Endothelial cell of umbilical vein (primary cell): ENCODE measurements around the gene ERBB4. TPM values are rescaled to one million over a fixed set of nuclear protein-coding genes. Genes with fewer than 3 reads are reported as not detected.

ENCODE experiments used
- BruUV-seq: library from RNA; stranded (reverse); fragments of 400-500 nt; replicated peaks from 2 replicates; lab custom pipeline; 2021; lab: Mats Ljungman, UMichigan
- CTCF ChIA-PET: fragments of 300-600, 350-600 bp; sonication (Branson Sonifier 250); formaldehyde crosslinking; loops from one replicate; lab custom pipeline; 2021; ENCODE audit warnings: antibody characterized with exemption, inconsistent platforms; lab: Charles Lee
- POLR2A ChIA-PET: fragments of 300-600, 350-600 bp; sonication (Branson Sonifier 250); formaldehyde crosslinking; loops from one replicate; lab custom pipeline; 2021; ENCODE audit warnings: antibody characterized with exemption, inconsistent platforms; lab: Charles Lee
- DNase-seq: peaks from one replicate; pipeline ENCODE4 v3.0.0-alpha.2; 2011; ENCODE audit warnings: low read depth, low spot score
- FAIRE-seq: peaks from 2 replicates; lab custom pipeline; 2011; peaks lifted over from hg19 to GRCh38; lab: Jason Lieb, UNC
- H2AFZ ChIP-seq: 2 replicates; pipeline ENCODE4 v1.6.0; 2012; ENCODE audit warnings: low read depth, low read length, control low read depth, inconsistent platforms
- H3K27ac ChIP-seq: 2 replicates; pipeline ENCODE4 v1.5.1; 2011; ENCODE audit warnings: low read depth, mild to moderate bottlenecking, control low read depth, low read length, moderate library complexity; ENCODE audit not compliant: insufficient read depth
- H3K27me3 ChIP-seq, 2 experiments: 2 replicates each; pipeline versions ENCODE4 v1.6.0 to v1.6.1; 2011; ENCODE audit warnings: low read length in 2 of 2, mixed read lengths in 1 of 2; ENCODE audit not compliant: control insufficient read depth in 2 of 2, insufficient read depth in 2 of 2
- H3K36me3 ChIP-seq, 2 experiments: 2 replicates in 1 of 2; 3 replicates in 1 of 2; pipeline ENCODE4 v1.5.1; 2011; ENCODE audit warnings: low read length in 2 of 2, mild to moderate bottlenecking in 1 of 2, moderate library complexity in 1 of 2; ENCODE audit not compliant: control insufficient read depth in 2 of 2, insufficient read depth in 2 of 2; ENCODE audit errors: extremely low read depth in 1 of 2
- H3K4me1 ChIP-seq: 3 replicates; pipeline ENCODE4 v1.5.1; 2011; ENCODE audit warnings: mild to moderate bottlenecking, low read length; ENCODE audit not compliant: control insufficient read depth, insufficient read depth; ENCODE audit errors: extremely low read depth
- H3K4me2 ChIP-seq: 2 replicates; pipeline ENCODE4 v1.6.1; 2011; ENCODE audit warnings: low read length, control low read depth, mixed read lengths; ENCODE audit not compliant: insufficient read depth
- H3K4me3 ChIP-seq, 3 experiments: fragments of 200-600 bp in 1 of 3; sonication (generic), shearing (Covaris generic) in 1 of 3; replicated peaks in 1 of 3; 2 replicates each; pipeline ENCODE4 v1.5.1; 2011 to 2016; ENCODE audit warnings: control low read depth in 3 of 3, low read length in 3 of 3, mild to moderate bottlenecking in 2 of 3, inconsistent platforms in 1 of 3, low read depth in 1 of 3, moderate library complexity in 1 of 3; ENCODE audit not compliant: insufficient read depth in 1 of 3
- H3K79me2 ChIP-seq: 2 replicates; pipeline ENCODE4 v1.6.0; 2012; ENCODE audit warnings: low read length, inconsistent platforms; ENCODE audit not compliant: control insufficient read depth, insufficient read depth
- H3K9ac ChIP-seq: replicated peaks from 2 replicates; pipeline ENCODE3; 2011; ENCODE audit warnings: low read length, control low read depth; ENCODE audit not compliant: insufficient read depth; ENCODE audit errors: extremely low read depth
- H3K9me1 ChIP-seq: replicated peaks from 3 replicates; pipeline ENCODE4 v1.6.0; 2011; ENCODE audit warnings: mild to moderate bottlenecking, low read length; ENCODE audit not compliant: control insufficient read depth, insufficient read depth; ENCODE audit errors: extremely low read depth
- H3K9me3 ChIP-seq: replicated peaks from 2 replicates; pipeline ENCODE4 v1.5.1; 2012; ENCODE audit warnings: low read length, inconsistent platforms; ENCODE audit not compliant: control insufficient read depth, insufficient read depth
- H4K20me1 ChIP-seq: replicated peaks from 2 replicates; pipeline ENCODE3; 2011; ENCODE audit warnings: mild to moderate bottlenecking, low read length; ENCODE audit not compliant: control insufficient read depth, insufficient read depth; ENCODE audit errors: extremely low read depth
- CTCF ChIP-seq, 2 donors: IDR thresholded peaks; 1 replicate in 1 of 2; 2 replicates in 1 of 2; pipeline ENCODE4 v1.5.1; 2011; ENCODE audit warnings: low read length in 2 of 2, mild to moderate bottlenecking in 2 of 2, moderate library complexity in 2 of 2, control low read depth in 1 of 2, inconsistent platforms in 1 of 2, low read depth in 1 of 2; ENCODE audit not compliant: insufficient read depth in 1 of 2; ENCODE audit errors: extremely low read depth in 1 of 2
- EZH2 ChIP-seq: IDR thresholded peaks from 2 replicates; pipeline ENCODE4 v1.6.1; 2012; ENCODE audit warnings: borderline replicate concordance, low read depth, mild to moderate bottlenecking, moderate library complexity, low read length, inconsistent platforms; ENCODE audit not compliant: severe bottlenecking
- FOS ChIP-seq: IDR thresholded peaks from 2 replicates; pipeline ENCODE4 v1.6.1; 2011; ENCODE audit warnings: mild to moderate bottlenecking, low read length, moderate library complexity, borderline replicate concordance; ENCODE audit not compliant: insufficient read depth
- GATA2 ChIP-seq: IDR thresholded peaks from 2 replicates; pipeline ENCODE4 v1.7.0; 2011; ENCODE audit warnings: low read depth, mild to moderate bottlenecking, moderate library complexity, mixed read lengths, low read length; ENCODE audit not compliant: insufficient read length, insufficient read depth
- JUN ChIP-seq: IDR thresholded peaks from 2 replicates; pipeline ENCODE4 v1.6.1; 2011; ENCODE audit warnings: borderline replicate concordance, low read depth; ENCODE audit not compliant: insufficient read length, insufficient read depth
- MAX ChIP-seq: IDR thresholded peaks from 2 replicates; pipeline ENCODE4 v1.6.1; 2011; ENCODE audit not compliant: insufficient read depth, insufficient read length
- MYC ChIP-seq: IDR thresholded peaks from one replicate; pipeline ENCODE4 v1.6.1; 2011; ENCODE audit warnings: mild to moderate bottlenecking, low read depth, low read length
- POLR2A ChIP-seq: IDR thresholded peaks from 2 replicates; pipeline ENCODE4 v1.6.1; 2012; ENCODE audit warnings: low read depth, mild to moderate bottlenecking, control low read depth, low read length
- POLR2AphosphoS5 ChIP-seq: IDR thresholded peaks from 2 replicates; pipeline ENCODE4 v1.6.1; 2012; ENCODE audit warnings: low read depth, mild to moderate bottlenecking, control low read depth, low read length, moderate library complexity; ENCODE audit not compliant: insufficient read depth
- dilution Hi-C: fragments of 300-500 bp; cut with MboI; formaldehyde crosslinking; loops from one replicate; pipeline ENCODE4 v1.15.0; 2019; ENCODE audit warnings: low sequenced_read_pairs; ENCODE audit not compliant: extremely low pct_ligation_motif_present
- intact Hi-C: fragments of 100-400 bp; cut with micrococcal nuclease; formaldehyde crosslinking; loops from one replicate; pipeline ENCODE4 v1.10.0; 2022
- polyA plus RNA-seq, 4 experiments: library from polyadenylated mRNA; depleted of rRNA in 3 of 4; stranded (reverse) in 3 of 4; unstranded in 1 of 4; fragments of >200 nt; gene quantifications; 2 replicates each; pipeline versions ENCODE4 v1.2.1 to v1.2.3, GENCODE V29; 2011 to 2012; ENCODE audit warnings: missing spikeins in 1 of 4
- total RNA-seq: library from RNA; stranded (reverse); gene quantifications from 2 replicates; pipeline ENCODE4 v1.2.3, GENCODE V29; 2021

ERBB4 gene
- total and polyA plus RNA-seq, 2 donors (not counting 3 experiments of a cell fraction or from before 2014, with no cell fraction given): 0.01 to 0.27 TPM

GRCh38 chr2:212480447-212480846 lies 58.2 kb downstream of the ERBB4 start:
- no peaks in the 10 kb centered on the region for H3K9me3 ChIP-seq
- dilution Hi-C loops (no loop called here), intact Hi-C loops (no loop called here)
- FAIRE-seq (no peak), DNase-seq (no peak)
- H3K9me1 ChIP-seq: no peaks in the 10 kb centered on the region
- no TSS peak for BruUV-seq
- no peaks in the 10 kb centered on the region for H4K20me1 ChIP-seq
- no peak overlapping the region for H3K4me2 ChIP-seq
- no peak overlapping the region for H3K4me3 ChIP-seq
- CTCF ChIA-PET: no interaction called here
- H3K27me3 ChIP-seq: no peaks in the 10 kb centered on the region
- H3K79me2 ChIP-seq: no peaks in the 10 kb centered on the region
- no peak overlapping the region for H3K9ac ChIP-seq
- H3K27ac ChIP-seq: no peak overlapping the region
- no peaks in the 10 kb centered on the region for H3K36me3 ChIP-seq
- POLR2A ChIA-PET: no interaction called here
- H2AFZ ChIP-seq: no peak overlapping the region
- no peaks in the 10 kb centered on the region for H3K4me1 ChIP-seq
- TF ChIP-seq CTCF (IDR thresholded peaks at IDR 0.05; ENCODE audit: extremely low read depth in 1 of 2, insufficient read depth in 1 of 2, low read depth in 1 of 2, low read length in 2 of 2) (no peak), POLR2A (no peak), GATA2 (no peak), MAX (no peak), EZH2 (no peak), MYC (no peak), FOS (no peak), POLR2AphosphoS5 (no peak), JUN (no peak)
